Activated B cell treated with CpG ODN at 0.5 μM for 24 hours (primary cell): ENCODE data around the gene PATE2. TPM values are rescaled to one million over a fixed set of nuclear protein-coding genes. Genes with fewer than 3 reads are reported as not detected.

ENCODE experiments used
- ATAC-seq: fragments of 200-7000 bp; cut with Tn5 transposase; one replicate; pipeline ENCODE4 v1.10.0; 2021; ENCODE audit warnings: low read depth, mild to moderate bottlenecking, moderate library complexity
- CTCF ChIA-PET: fragments of 350-600 bp; sonication (Branson Sonifier 250); formaldehyde crosslinking; loops from one replicate; lab custom pipeline; 2021; ENCODE audit warnings: antibody characterized with exemption; lab: Charles Lee
- POLR2A ChIA-PET: fragments of 350-600 bp; sonication (Branson Sonifier 250); formaldehyde crosslinking; loops from one replicate; lab custom pipeline; 2021; ENCODE audit warnings: antibody characterized with exemption; lab: Charles Lee
- DNase-seq: peaks from one replicate; pipeline ENCODE4 v3.0.0; 2022
- H3K27ac Mint-ChIP-seq: one replicate; pipeline ENCODE4 v1.8.0; 2020; ENCODE audit warnings: mixed read lengths
- H3K27me3 Mint-ChIP-seq: one replicate; pipeline ENCODE4 v1.8.0; 2021; ENCODE audit warnings: mixed read lengths
- H3K36me3 Mint-ChIP-seq: one replicate; pipeline ENCODE4 v1.8.0; 2021; ENCODE audit warnings: low read depth, mixed read lengths
- H3K4me1 Mint-ChIP-seq: one replicate; pipeline ENCODE4 v1.8.0; 2021; ENCODE audit warnings: mixed read lengths
- H3K4me3 Mint-ChIP-seq: one replicate; pipeline ENCODE4 v1.8.0; 2020; ENCODE audit warnings: mild to moderate bottlenecking, mixed read lengths
- H3K9me3 Mint-ChIP-seq: one replicate; pipeline ENCODE4 v1.8.0; 2020; ENCODE audit warnings: mixed read lengths
- intact Hi-C: fragments of 100-400 bp; cut with micrococcal nuclease; formaldehyde crosslinking; loops from one replicate; pipeline ENCODE4 v1.15.1; 2024
- total RNA-seq: library from RNA; stranded (reverse); gene quantifications from 2 replicates; pipeline ENCODE4 v1.2.3, GENCODE V29; 2022
- TF ChIP-seq, protein P1 (sequence below): fragments of 200-600 bp; IDR thresholded peaks from one replicate; pipeline ENCODE4 v1.8.0; 2022; ENCODE audit warnings: antibody characterized with exemption, mild to moderate bottlenecking

PATE2 gene
- total RNA-seq, 1 donor from 2014 or later = not detected

DNA sequence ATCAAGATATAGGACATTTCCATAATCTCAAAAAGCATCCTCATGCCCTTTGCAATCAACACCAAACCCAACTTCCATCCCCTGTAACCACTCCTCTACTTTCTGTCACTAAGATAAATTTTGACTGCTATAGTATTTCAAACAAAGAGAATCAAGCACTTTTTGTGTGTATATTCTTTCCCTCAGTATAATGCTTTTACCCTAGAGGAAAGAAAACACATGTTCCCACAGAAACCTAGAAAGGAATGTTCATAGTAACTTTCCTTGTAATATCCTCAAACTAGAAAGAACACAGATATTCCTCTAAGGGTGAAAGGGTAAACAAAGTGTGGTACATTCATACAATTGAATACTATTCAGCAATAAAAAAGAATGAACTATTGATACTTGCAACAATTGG, 38.0 kb downstream of the PATE2 start:
- H3K36me3 Mint-ChIP-seq = no peaks in the 10 kb centered on the region
- no peak for ATAC-seq
- H3K4me1 Mint-ChIP-seq = no peaks in the 10 kb centered on the region
- H3K9me3 Mint-ChIP-seq = peaks cover 7% of the 10 kb centered on the region
- CTCF ChIA-PET = no interaction called here
- H3K27me3 Mint-ChIP-seq = peaks cover 8% of the 10 kb centered on the region
- no peak for DNase-seq
- TF ChIP-seq, protein P1, sequence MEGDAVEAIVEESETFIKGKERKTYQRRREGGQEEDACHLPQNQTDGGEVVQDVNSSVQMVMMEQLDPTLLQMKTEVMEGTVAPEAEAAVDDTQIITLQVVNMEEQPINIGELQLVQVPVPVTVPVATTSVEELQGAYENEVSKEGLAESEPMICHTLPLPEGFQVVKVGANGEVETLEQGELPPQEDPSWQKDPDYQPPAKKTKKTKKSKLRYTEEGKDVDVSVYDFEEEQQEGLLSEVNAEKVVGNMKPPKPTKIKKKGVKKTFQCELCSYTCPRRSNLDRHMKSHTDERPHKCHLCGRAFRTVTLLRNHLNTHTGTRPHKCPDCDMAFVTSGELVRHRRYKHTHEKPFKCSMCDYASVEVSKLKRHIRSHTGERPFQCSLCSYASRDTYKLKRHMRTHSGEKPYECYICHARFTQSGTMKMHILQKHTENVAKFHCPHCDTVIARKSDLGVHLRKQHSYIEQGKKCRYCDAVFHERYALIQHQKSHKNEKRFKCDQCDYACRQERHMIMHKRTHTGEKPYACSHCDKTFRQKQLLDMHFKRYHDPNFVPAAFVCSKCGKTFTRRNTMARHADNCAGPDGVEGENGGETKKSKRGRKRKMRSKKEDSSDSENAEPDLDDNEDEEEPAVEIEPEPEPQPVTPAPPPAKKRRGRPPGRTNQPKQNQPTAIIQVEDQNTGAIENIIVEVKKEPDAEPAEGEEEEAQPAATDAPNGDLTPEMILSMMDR = no peak
- intact Hi-C loops = no loop called here
- no peak overlapping the region for H3K27ac Mint-ChIP-seq
- no peak overlapping the region for H3K4me3 Mint-ChIP-seq
- POLR2A ChIA-PET = no interaction called here

DNA sequence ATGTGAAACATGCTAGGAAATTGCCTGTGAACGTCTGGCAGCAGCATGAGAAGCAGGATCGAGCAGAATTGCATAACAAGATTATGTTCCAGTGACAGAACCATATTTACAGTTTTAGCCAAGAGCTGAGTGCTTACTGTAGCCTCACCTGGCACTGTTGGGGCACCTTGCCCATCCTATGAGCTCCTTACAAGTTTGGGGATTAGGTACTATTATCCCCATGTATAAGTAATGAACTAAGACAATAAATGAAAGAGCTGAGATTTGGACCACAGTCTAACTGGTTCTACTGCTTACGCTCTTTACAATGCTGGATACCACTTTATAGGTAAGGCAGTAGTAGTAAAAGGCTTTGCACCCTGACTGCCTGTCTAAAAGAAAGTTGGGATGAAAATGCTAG, 49.7 kb downstream of the PATE2 start:
- POLR2A ChIA-PET = no interaction called here

More for the DNA sequence above, 49.7 kb downstream of the PATE2 start:
- H3K9me3 Mint-ChIP-seq = no peaks in the 10 kb centered on the region
- intact Hi-C loops = loop anchor here (10.0 kb wide), 1 partner anchor 466 kb away; no protein-coding TSS in a partner anchor
- ATAC-seq (no peak), DNase-seq (no peak)
- H3K36me3 Mint-ChIP-seq = no peaks in the 10 kb centered on the region
- CTCF ChIA-PET = no interaction called here
- H3K4me3 Mint-ChIP-seq = no peak overlapping the region
- H3K27ac Mint-ChIP-seq = no peak overlapping the region
- no peaks in the 10 kb centered on the region for H3K4me1 Mint-ChIP-seq
- TF ChIP-seq, protein P1 = no peak
- peaks cover 3% of the 10 kb centered on the region for H3K27me3 Mint-ChIP-seq

Other genes starting within 250 kb of the PATE2 start
- 34.3 and 34.5 TPM in 2 replicates for gene EI24, start 209.4 kb downstream of the PATE2 start, total RNA-seq
- 79.4 and 86.5 TPM in 2 replicates for gene STT3A, start 186.0 kb downstream of the PATE2 start, total RNA-seq
- 9.6 and 10.5 TPM in 2 replicates for gene CHEK1, start 153.7 kb downstream of the PATE2 start, total RNA-seq
- not detected in 2 replicates for gene ACRV1, start 98.0 kb downstream of the PATE2 start, total RNA-seq
- gene PATE1, start 32.5 kb downstream of the PATE2 start, total RNA-seq = not detected in 2 replicates
- not detected in 2 replicates for gene PATE3, start 9.3 kb upstream of the PATE2 start, total RNA-seq
- gene PATE4, start 54.5 kb upstream of the PATE2 start, total RNA-seq = not detected in 2 replicates
- gene HYLS1, start 108.8 kb upstream of the PATE2 start, total RNA-seq = 9.0 TPM in 2 replicates
- gene PUS3, start 124.4 kb upstream of the PATE2 start, total RNA-seq = 10.2 and 13.2 TPM in 2 replicates
- gene DDX25, start 125.7 kb upstream of the PATE2 start, total RNA-seq = 0.24 TPM in 1 of 2 replicates, not detected in the other
- not detected in 2 replicates for gene VSIG10L2, start 167.2 kb upstream of the PATE2 start, total RNA-seq